Epithelial cell of prostate (primary cell): ENCODE measurements around the gene KCNG2.
"Not testable (repeated sequence)": the region's sequence is repeated elsewhere in the genome, so short reads cannot be mapped to it uniquely, and the experiment has no call there.

Experiments used
- DNase-seq: peaks from one replicate; pipeline ENCODE4 v3.0.0-alpha.2; 2011; ENCODE audit warnings: low read depth, low spot score
- H3K27ac ChIP-seq: fragments of 450-650 bp; 2 replicates; pipeline ENCODE4 v1.5.1; 2017; ENCODE audit warnings: mild to moderate bottlenecking

The KCNG2 gene

GRCh38 chr18:79848579-79849327, 51.0 kb downstream of the KCNG2 start:
- no peak overlapping the region for H3K27ac ChIP-seq
- no peak for DNase-seq

- DNase-seq = no peak
- no peak overlapping the region for H3K27ac ChIP-seq
Measured at GRCh38 chr18:79849328-79850207, 51.8 kb downstream of the KCNG2 start.

GRCh38 chr18:79850731-79851130, 53.0 kb downstream of the KCNG2 start:
- DNase-seq = no peak
- no peak overlapping the region for H3K27ac ChIP-seq

GRCh38 chr18:79851489-79851888, 53.8 kb downstream of the KCNG2 start:
- H3K27ac ChIP-seq = no peak overlapping the region
- no peak for DNase-seq

- no peak for DNase-seq
Measured at GRCh38 chr18:79851950-79852349, 54.2 kb downstream of the KCNG2 start.

GRCh38 chr18:79852561-79853302, 55.0 kb downstream of the KCNG2 start:
- no peak overlapping the region for H3K27ac ChIP-seq
- no peak for DNase-seq

More at GRCh38 chr18:79851950-79852349, 54.2 kb downstream of the KCNG2 start:
- H3K27ac ChIP-seq = no peak overlapping the region

- no peak for DNase-seq
- H3K27ac ChIP-seq = no peak overlapping the region
Measured at GRCh38 chr18:79853303-79853992, 55.7 kb downstream of the KCNG2 start.

GRCh38 chr18:79853993-79854364, 56.2 kb downstream of the KCNG2 start:
- no peak for DNase-seq
- H3K27ac ChIP-seq = no peak overlapping the region

- no peak for DNase-seq
- H3K27ac ChIP-seq = no peak overlapping the region
Measured at GRCh38 chr18:79855147-79855933, 57.6 kb downstream of the KCNG2 start.

- no peak for DNase-seq
- H3K27ac ChIP-seq = no peak overlapping the region
Measured at GRCh38 chr18:79856119-79857007, 58.6 kb downstream of the KCNG2 start.

GRCh38 chr18:79857082-79857671, 59.4 kb downstream of the KCNG2 start:
- H3K27ac ChIP-seq = no peak overlapping the region
- DNase-seq = no peak

- DNase-seq = no peak
- H3K27ac ChIP-seq = no peak overlapping the region
Measured at GRCh38 chr18:79859314-79859713, 61.6 kb downstream of the KCNG2 start.

- no peak for DNase-seq
- no peak overlapping the region for H3K27ac ChIP-seq
Measured at GRCh38 chr18:79861687-79862086, 63.9 kb downstream of the KCNG2 start.

GRCh38 chr18:79862562-79862961, 64.8 kb downstream of the KCNG2 start:
- H3K27ac ChIP-seq = no peak overlapping the region
- no peak for DNase-seq

- no peak overlapping the region for H3K27ac ChIP-seq
- DNase-seq = no peak
Measured at GRCh38 chr18:79863161-79864005, 65.6 kb downstream of the KCNG2 start.

- no peak for DNase-seq
Measured at GRCh38 chr18:79864006-79864725, 66.4 kb downstream of the KCNG2 start.

GRCh38 chr18:79864955-79865354, 67.2 kb downstream of the KCNG2 start:
- H3K27ac ChIP-seq = not testable (repeated sequence)

More at GRCh38 chr18:79864006-79864725, 66.4 kb downstream of the KCNG2 start:
- no peak overlapping the region for H3K27ac ChIP-seq

More at GRCh38 chr18:79864955-79865354, 67.2 kb downstream of the KCNG2 start:
- DNase-seq = not testable (repeated sequence)
